ENCODE results near the gene SPPL3.

DNA sequence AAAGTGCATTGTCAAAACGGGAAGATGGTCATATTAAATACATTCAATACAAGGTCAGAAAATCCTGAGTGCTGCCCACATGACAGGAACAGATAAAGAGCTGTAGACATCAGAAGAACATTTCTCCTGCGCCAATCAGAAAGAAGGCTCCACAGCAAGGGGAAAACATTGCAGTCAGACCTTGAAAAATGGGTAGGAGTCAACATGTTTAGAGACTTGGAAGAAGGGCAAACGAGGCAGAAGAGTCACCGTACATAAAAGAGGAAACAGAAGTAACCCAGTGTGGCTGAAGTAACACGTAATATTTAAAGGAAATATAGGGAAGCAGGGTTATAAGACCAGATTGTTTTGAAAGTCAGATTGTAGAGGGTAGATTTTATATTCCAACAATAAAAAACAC lies 11.9 kb downstream of the SPPL3 start:
- no peak for TF ChIP-seq MAX (IDR thresholded peaks at IDR 0.05)
- TF ChIP-seq, protein P1, sequence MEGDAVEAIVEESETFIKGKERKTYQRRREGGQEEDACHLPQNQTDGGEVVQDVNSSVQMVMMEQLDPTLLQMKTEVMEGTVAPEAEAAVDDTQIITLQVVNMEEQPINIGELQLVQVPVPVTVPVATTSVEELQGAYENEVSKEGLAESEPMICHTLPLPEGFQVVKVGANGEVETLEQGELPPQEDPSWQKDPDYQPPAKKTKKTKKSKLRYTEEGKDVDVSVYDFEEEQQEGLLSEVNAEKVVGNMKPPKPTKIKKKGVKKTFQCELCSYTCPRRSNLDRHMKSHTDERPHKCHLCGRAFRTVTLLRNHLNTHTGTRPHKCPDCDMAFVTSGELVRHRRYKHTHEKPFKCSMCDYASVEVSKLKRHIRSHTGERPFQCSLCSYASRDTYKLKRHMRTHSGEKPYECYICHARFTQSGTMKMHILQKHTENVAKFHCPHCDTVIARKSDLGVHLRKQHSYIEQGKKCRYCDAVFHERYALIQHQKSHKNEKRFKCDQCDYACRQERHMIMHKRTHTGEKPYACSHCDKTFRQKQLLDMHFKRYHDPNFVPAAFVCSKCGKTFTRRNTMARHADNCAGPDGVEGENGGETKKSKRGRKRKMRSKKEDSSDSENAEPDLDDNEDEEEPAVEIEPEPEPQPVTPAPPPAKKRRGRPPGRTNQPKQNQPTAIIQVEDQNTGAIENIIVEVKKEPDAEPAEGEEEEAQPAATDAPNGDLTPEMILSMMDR (IDR thresholded peaks at IDR 0.05; ENCODE audit: low read depth, low read length, missing input control), result no peak
- TF ChIP-seq YY1 (IDR thresholded peaks at IDR 0.05), result no peak
- TF ChIP-seq RAD21 (IDR thresholded peaks at IDR 0.05), result no peak
- no peak for TF ChIP-seq JUND (IDR thresholded peaks at IDR 0.05)
- TF ChIP-seq GABPA (IDR thresholded peaks at IDR 0.05 in 1 of 2, conservative IDR thresholded peaks at IDR 0.05 in 1 of 2), result no peak
- no peak for TF ChIP-seq REST (IDR thresholded peaks at IDR 0.05)
- TF ChIP-seq NR2F2 (IDR thresholded peaks at IDR 0.05), result no peak

Data from liver (tissue), 3 donors.